HG02885 (cell line): Measurements from ENCODE around the gene CAPN5.
"Not testable (repeated sequence)": the region's sequence is repeated elsewhere in the genome, so short reads cannot be mapped to it uniquely, and the experiment has no call there.

Experiments used
- ATAC-seq: cut with Tn5 transposase; IDR thresholded peaks from one replicate; pipeline ENCODE4 v1.9.1; 2021; ENCODE audit warnings: mild to moderate bottlenecking; ENCODE audit not compliant: unreplicated experiment, poor library complexity

CAPN5 gene

GRCh38 chr11:77040889-77041288 is 25.9 kb upstream of the CAPN5 start:
- ATAC-seq = no peak

- ATAC-seq = no peak
Observed at GRCh38 chr11:77042111-77042726, 24.6 kb upstream of the CAPN5 start.

GRCh38 chr11:77044356-77044755 is 22.4 kb upstream of the CAPN5 start:
- ATAC-seq = no peak

- ATAC-seq = no peak
Observed at GRCh38 chr11:77044886-77045285, 21.9 kb upstream of the CAPN5 start.

GRCh38 chr11:77046060-77046501 is 20.7 kb upstream of the CAPN5 start:
- peak; percentile 57 for ATAC-seq

GRCh38 chr11:77047007-77047927 is 19.5 kb upstream of the CAPN5 start:
- ATAC-seq = peak; percentile 85

GRCh38 chr11:77047928-77048446 is 18.8 kb upstream of the CAPN5 start:
- not testable (repeated sequence) for ATAC-seq

- no peak for ATAC-seq
Observed at GRCh38 chr11:77049026-77049425, 17.7 kb upstream of the CAPN5 start.

GRCh38 chr11:77051511-77051910 is 15.3 kb upstream of the CAPN5 start:
- no peak for ATAC-seq

- no peak for ATAC-seq
Observed at GRCh38 chr11:77052518-77052917, 14.3 kb upstream of the CAPN5 start.

- no peak for ATAC-seq
Observed at GRCh38 chr11:77053217-77054015, 13.4 kb upstream of the CAPN5 start.

- no peak for ATAC-seq
Observed at GRCh38 chr11:77054084-77054483, 12.7 kb upstream of the CAPN5 start.

GRCh38 chr11:77055101-77055561 is 11.6 kb upstream of the CAPN5 start:
- ATAC-seq = no peak

- ATAC-seq = no peak
Observed at GRCh38 chr11:77055913-77056312, 10.9 kb upstream of the CAPN5 start.

- no peak for ATAC-seq
Observed at GRCh38 chr11:77056814-77057402, 9.9 kb upstream of the CAPN5 start.

- no peak for ATAC-seq
Observed at GRCh38 chr11:77057938-77058474, 8.8 kb upstream of the CAPN5 start.

- no peak for ATAC-seq
Observed at GRCh38 chr11:77058900-77059299, 7.9 kb upstream of the CAPN5 start.

- no peak for ATAC-seq
Observed at GRCh38 chr11:77059806-77060205, 7.0 kb upstream of the CAPN5 start.

- ATAC-seq = no peak
Observed at GRCh38 chr11:77060234-77060633, 6.5 kb upstream of the CAPN5 start.

GRCh38 chr11:77061258-77061657 is 5.5 kb upstream of the CAPN5 start:
- ATAC-seq = not testable (repeated sequence)
